Measurements from ENCODE around the gene KLHL29.

Gene KLHL29

GRCh38 chr2:23363831-23364230, 21.1 kb upstream of the KLHL29 start:
- intact Hi-C loops (cut with DNase I) = no loop called here
- DNase-seq = no peak

DNA sequence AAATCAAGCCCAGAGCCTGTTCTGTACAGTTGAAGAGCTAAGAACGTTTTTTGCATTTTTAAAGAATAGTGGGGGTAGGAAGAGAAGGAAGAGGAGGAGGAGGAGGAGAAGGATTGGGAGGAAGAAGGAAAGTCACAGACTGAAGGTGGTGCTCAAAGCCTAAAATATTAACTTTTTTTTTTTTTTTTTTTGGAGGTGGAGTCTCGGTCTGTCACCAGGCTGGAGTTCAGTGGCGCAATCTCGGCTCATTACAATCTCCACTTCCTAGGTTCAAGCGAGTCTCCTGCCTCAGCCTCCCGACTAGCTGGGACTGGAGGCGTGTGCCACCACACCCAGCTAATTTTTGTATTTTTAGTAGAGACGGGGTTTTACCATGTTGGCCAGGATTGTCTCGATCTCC, 18.3 kb upstream of the KLHL29 start:
- intact Hi-C loops (cut with DNase I) = no loop called here
- DNase-seq = peak in 1 of 42 donors; percentile 14

DNA sequence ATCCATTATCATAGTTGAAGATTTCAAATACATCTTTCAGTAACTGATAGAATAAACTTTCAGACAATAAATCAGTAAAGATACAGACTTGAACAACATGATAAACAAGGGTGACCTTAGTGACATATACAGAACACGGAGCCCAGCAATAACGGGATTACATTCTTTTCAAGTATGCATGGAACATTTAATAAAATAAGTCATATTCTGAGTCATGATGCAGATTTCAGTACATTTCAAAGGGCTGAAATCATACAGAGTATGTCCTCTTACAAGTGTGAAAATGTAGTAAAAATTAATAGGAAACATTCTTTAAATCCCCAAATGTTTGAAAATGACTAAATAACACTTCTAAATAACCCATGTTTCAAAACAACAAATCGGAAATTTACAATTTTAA, 17.2 kb upstream of the KLHL29 start:
- DNase-seq = no peak

DNA sequence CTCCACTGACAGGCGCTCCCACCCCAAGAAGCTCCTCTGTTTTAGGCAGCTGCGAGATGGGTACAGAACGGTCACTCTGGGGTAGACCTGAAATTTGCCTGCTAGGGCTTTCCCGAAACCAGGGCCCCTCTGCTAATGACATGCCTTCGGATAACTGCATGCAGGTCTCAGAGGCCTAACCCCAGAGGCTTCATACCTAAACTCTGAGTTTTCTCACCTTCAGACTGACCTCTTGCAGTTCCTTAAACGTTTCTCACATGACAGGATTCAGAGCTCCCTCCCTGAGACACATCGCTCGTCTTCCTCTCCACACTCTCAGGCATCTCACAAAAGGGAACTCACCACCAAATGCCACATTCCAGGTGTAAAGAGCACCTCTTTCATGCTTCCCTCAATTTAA, 11.3 kb upstream of the KLHL29 start:
- intact Hi-C loops (cut with DNase I) = no loop called here

More for the DNA sequence above, 17.2 kb upstream of the KLHL29 start:
- intact Hi-C loops (cut with DNase I) = no loop called here

GRCh38 chr2:23375448-23375847, 9.5 kb upstream of the KLHL29 start:
- intact Hi-C loops (cut with DNase I) = no loop called here
- peak in 2 of 42 donors; percentile 9 to 28 for DNase-seq

More for the DNA sequence above, 11.3 kb upstream of the KLHL29 start:
- DNase-seq = no peak

- no peak for DNase-seq
- intact Hi-C loops (cut with DNase I) = no loop called here
Observed at GRCh38 chr2:23376075-23376474, 8.9 kb upstream of the KLHL29 start.

GRCh38 chr2:23376972-23377371, 8.0 kb upstream of the KLHL29 start:
- intact Hi-C loops (cut with DNase I) = no loop called here
- no peak for DNase-seq

DNA sequence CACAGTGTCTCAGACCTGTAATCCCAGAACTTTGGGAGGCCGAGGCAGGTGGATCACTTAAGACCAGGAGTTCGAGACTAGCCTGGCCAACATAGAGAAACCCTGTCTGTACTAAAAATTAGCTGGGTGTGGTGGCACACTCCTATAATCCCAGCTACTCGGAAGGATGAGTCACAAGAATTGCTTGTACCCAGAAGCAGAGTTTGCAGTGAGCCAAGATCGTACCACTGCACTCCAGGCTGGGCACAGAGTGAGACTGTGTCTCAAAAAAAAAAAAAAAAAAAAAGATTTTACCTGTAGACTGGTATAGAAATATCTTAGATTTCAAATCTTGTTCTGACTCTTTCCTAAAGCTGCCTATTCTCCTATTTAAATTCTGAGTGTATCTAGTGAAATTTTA, 7.2 kb upstream of the KLHL29 start:
- DNase-seq = peak in 1 of 42 donors; percentile 49
- intact Hi-C loops (cut with DNase I) = no loop called here

DNA sequence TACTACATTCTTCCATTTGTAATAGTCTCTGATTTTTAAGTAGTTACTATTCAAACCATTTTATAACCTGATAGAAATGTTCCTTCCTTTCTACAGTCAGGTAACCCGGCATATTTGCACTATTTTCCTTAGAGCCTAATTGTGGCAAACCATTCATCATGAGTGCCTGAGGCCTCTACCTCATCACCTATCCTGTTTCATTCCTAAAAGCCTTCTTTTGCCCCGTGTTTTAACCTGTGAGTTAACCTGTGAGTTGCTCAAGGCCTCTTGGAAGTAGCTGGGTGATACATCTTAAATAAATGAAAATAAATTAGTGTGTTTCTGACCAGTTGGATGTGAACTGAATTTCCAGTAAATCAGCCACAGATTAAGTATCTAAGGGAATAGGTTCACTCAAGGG, 6.5 kb upstream of the KLHL29 start:
- no peak for DNase-seq
- intact Hi-C loops (cut with DNase I) = no loop called here

DNA sequence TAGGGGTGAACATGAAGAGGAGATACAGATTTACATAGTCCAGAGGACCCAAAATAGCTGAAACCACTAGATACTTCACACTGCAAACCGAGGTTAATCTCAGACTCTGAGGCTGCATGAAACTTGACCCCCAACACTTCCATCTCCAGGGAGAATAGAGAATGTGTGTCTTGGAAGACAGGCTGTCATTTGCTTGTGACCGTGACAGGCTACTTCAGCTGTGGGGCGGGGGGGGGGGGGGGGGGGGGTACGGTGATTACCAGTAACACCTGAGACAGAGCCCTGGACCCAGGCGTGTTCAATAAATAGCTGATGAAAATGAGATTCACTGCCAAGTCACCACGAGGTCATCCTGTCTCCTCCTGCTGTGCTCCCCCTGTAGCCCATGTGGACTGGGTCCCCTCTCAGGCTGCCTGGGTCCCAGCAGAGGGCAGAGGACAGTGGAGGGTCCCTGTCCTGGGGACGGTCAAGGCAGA, 5.7 kb upstream of the KLHL29 start:
- no peak for DNase-seq
- intact Hi-C loops (cut with DNase I) = no loop called here

- intact Hi-C loops (cut with DNase I) = loop anchor here (10.0 kb wide), 1 partner anchor 184 kb away; no protein-coding TSS in a partner anchor
- no peak for DNase-seq
Observed at GRCh38 chr2:23380562-23381065, 4.4 kb upstream of the KLHL29 start.

- no peak for DNase-seq
- intact Hi-C loops (cut with DNase I) = loop anchor here (10.0 kb wide), 1 partner anchor 184 kb away; no protein-coding TSS in a partner anchor
Observed at GRCh38 chr2:23381084-23381483, 3.9 kb upstream of the KLHL29 start.

- intact Hi-C loops (cut with DNase I) = loop anchor here (10.0 kb wide), 1 partner anchor 183 kb away; no protein-coding TSS in a partner anchor
- no peak for DNase-seq
Observed at GRCh38 chr2:23381485-23381884, 3.5 kb upstream of the KLHL29 start.

DNA sequence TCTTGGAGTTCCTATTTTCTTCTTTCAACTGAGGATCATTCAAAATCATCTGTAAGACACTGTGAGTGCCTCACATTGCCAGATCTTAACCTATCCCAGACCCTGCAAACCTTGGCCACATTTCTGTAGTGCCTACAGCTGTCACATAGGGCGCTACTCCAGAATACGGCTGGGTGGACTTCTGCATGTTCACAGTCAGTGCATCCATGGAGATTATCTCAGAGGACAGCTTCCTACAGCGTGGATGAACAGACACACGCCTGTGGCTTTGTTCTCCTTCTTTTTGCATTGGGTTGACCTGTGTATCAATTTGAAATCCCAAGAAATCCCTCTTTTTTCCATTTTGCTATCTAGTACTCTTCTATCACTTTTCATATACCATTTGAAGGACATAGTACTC, 1.9 kb upstream of the KLHL29 start:
- DNase-seq = no peak
- intact Hi-C loops (cut with DNase I) = loop anchor here (10.0 kb wide), 1 partner anchor 182 kb away; no protein-coding TSS in a partner anchor

DNA sequence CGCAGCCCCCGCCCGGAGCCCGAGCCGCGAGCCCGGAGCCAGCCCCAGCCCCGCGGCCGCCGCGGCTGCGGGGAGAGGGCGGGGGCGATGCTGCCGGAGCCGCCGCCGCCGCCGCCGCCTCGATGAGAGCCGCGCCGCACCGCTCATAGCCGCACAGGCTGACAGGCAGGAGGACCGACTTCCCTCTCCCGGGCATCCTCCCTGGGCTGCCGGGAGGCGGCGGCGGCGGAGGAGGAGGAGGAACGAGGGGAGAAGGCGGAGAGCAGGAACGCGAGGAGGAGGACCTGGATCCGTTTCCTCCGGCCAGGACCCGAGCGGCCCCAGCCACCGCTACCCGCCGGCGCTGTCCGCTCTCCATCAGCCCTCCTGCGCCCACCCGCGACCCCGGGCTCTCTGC, 370 bp downstream of the KLHL29 start:
- DNase-seq = peak in 34 of 42 donors; percentile 13 to 74 (median 48)
- intact Hi-C loops (cut with DNase I) = loop anchor here (10.0 kb wide), 1 partner anchor 179 kb away; no protein-coding TSS in a partner anchor

DNA sequence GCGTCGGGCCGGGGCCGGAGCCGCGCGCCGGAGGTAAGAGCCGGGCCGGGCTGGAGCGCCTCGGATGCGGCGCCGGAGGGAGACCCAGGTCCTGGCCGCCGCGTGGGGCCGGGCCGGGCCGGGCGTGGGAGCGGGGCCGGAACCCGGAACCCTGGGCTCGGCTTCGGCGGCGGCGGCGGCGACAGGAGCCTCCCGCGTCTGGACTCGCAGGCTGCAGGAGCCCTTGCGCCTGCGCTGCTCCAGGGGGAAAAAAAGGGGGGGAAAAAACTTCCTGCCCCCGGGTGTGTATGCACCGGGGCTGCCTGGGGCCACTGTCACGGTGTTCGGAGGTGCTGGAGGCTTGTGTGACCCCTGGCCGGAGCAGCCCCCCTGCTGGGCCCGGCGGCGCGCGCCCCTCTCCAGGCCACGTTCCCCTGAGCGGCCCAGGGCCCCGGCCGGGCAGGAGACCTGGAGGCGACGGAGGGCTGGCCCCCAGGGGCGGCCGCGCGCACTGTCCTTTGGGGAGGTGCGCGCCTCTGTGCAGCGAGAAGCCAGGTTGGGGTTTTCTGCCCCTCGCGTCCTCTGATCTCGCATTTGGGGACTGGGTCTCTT, 864 bp downstream of the KLHL29 start:
- intact Hi-C loops (cut with DNase I) = loop anchor here (10.0 kb wide), 1 partner anchor 179 kb away; no protein-coding TSS in a partner anchor
- DNase-seq = peak in 17 of 42 donors; percentile 4 to 48 (median 28)

DNA sequence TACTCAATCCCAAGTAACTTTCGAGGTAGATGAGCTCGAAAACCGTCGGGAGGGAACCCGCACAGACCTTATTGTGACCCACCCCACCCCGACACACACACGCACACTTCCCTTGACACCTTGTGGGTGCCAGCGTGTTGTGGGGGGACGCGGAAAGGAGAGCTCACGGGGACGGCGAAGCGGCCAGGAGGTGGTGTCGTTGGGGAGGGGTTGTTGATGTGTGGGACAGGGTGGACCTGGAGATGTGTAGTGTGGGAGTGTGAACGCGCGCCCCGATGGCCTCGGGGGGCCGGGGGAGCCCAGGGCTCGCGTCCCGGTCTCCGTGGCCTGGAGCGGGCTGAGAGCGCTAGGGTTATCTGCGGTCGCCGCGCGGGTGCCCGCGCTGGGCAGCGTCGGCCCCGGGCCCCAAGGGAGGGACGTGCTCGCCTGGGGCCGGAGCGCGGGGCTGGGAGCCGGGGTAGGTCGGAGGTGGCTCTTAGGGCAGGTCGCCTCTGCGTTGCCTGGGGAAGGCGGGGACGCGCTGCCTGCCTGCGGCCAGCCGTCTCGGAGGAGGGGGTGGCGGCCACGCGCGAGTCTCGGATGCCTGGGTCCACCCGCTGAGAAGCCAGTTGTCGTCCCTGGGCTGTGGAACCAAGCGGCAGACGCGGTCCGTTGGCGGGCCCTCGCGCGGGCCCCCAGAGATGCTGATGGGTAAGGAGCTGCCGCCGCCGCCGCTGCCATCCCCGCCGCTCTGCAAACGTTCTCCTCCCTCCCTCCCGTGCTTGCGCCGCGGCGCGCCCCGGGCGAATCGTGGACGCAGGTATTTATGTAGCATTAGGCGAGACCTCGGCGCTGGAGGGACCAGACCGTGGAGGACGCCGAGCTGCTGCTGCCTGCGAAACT, 1.6 kb downstream of the KLHL29 start:
- intact Hi-C loops (cut with DNase I) = loop anchor here (10.0 kb wide), 1 partner anchor 178 kb away; no protein-coding TSS in a partner anchor
- peak in 36 of 42 donors; percentile 7 to 64 (median 34) for DNase-seq

GRCh38 chr2:23387221-23387550, 2.2 kb downstream of the KLHL29 start:
- no peak for DNase-seq
- intact Hi-C loops (cut with DNase I) = loop anchor here (10.0 kb wide), 1 partner anchor 178 kb away; no protein-coding TSS in a partner anchor

DNA sequence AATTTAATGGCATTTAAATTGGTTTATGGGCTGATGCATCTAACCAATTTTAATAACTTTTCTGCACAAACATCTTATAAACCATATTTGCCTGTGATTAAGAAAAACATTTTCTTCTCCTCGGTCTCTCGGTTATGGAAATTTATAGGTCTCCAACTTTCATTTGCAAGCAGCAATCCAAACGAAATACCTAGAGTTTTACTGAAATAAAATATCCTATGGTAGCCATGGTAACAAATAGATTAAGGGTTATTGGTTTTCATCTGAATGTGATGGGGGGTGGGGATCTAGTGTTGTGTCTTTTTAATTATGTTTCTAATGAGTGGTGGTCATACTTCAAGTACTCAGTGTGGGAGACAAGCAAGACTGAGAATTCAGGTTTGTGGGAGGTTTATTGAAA, 2.9 kb downstream of the KLHL29 start:
- intact Hi-C loops (cut with DNase I) = loop anchor here (10.0 kb wide), 1 partner anchor 177 kb away; no protein-coding TSS in a partner anchor
- no peak for DNase-seq

GRCh38 chr2:23388294-23388693, 3.3 kb downstream of the KLHL29 start:
- no peak for DNase-seq

More at GRCh38 chr2:23388294-23388693, 3.3 kb downstream of the KLHL29 start:
- intact Hi-C loops (cut with DNase I) = loop anchor here (10.0 kb wide), 1 partner anchor 177 kb away; no protein-coding TSS in a partner anchor

Measured in head of caudate nucleus (tissue), 42 donors.